HG03025 (cell line): Measurements from ENCODE around the gene NAP1L4.

Experiments
- ATAC-seq: cut with Tn5 transposase; IDR thresholded peaks from one replicate; pipeline ENCODE4 v1.9.1; 2021; ENCODE audit warnings: mild to moderate bottlenecking, moderate library complexity; ENCODE audit not compliant: unreplicated experiment, low FRiP score

NAP1L4 gene

GRCh38 chr11:3011891-3012885, 20.1 kb upstream of the NAP1L4 start:
- ATAC-seq: no peak

DNA sequence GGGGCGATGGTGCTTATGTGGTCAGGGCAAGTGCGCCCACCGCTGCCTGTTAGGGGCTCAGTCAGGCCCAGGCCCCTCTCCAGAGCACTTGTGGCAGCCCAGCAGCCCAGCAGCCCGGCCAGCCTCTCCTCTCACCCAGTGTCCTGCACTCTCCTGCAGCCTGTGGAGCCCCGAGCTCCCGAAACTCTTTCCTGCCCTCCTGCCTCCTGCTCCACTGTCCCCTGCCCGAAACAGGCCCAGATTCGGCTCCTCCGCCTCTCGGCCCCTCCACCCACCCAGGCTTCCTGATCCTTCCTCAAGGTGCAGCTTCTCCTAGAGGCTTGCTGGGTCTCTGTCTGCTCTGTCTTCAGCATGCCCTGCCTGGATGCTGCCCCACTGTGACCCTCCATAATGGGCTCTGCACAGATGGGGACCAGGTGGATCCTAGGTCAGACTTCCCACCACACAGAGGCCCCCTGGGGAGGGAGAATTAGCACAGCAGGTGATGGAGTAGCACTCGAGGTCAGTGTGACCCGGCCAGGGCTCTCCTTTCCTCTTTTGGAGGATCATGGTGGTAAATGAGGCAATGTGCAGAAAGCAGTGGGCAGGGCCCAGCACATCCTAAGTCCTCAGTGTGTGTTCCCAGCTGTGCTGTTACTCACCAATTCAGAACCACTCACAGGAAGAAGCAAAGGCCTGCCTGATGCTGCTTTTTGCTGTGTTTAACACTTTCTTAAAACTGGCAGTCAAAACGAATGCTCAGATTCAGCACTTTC, 18.6 kb upstream of the NAP1L4 start:
- ATAC-seq: no peak

DNA sequence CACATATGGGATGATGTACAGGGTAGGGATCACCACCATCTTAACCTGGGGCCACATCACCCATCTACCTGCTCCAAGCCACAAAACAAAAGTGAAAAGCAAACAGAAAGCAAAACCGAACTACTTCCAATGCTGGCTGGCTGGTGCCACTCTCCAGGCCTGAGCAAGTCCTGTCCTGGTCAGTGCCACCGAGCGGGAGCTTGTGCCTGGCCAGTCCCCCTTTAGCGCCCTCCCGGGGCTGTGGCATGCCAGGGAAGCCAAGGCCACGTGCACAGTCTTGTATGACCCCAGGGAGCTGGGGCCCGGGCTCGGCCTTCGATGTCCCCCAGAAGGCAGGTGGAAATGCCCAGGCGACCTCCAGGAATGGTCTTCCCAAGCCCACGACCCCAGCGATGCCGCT, 17.9 kb upstream of the NAP1L4 start:
- no peak for ATAC-seq

DNA sequence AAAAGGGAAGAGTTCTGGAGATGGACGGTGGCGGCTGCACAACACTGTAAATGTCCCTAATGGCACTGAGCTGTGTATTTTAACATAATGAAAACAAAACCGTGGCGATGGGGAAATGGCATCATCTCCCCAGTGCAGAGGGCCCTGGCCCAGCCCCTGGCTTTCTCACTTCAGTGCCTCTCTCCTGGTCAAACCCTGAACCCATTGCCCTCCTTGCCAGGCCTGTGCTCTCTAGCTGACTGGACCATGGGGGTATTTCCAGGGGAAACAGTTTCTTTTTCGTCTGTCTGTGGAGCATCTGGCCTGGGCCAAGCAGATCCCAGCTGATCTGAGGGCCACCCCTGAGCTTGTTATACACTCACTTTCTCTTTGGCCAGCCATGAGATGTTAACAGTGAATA, 17.4 kb upstream of the NAP1L4 start:
- no peak for ATAC-seq

- no peak for ATAC-seq
These were observed 16.7 kb upstream of the NAP1L4 start for GRCh38 chr11:3008746-3009336.

DNA sequence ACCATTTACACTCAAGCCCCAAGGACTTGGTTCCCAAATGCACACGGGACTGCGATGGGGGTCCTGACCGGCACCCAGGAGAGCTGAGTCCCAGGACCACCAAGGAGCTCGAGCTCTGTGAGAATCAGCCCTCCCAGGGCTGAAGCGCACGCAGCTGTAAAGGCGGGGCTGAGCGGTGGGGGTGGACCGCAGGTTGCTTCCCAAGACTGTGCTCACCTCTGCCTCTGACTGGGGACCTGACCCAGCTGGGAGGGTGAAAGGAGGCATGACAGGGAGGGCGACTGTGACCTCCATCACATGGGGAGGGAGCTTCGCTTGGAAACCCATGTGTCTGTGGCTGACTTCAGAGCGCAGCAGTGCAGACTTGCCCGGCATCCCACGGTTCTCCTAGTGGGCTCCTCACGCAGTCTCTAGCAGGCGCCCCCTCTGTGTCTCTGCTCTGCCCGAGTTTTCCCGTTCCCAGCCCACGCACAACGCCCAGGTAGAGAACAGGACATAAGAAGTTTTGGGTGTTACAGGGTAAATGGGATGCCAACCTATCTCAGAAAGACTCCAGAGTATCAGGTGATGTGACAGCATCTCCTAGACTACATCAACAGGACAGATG, 15.4 kb upstream of the NAP1L4 start:
- ATAC-seq: no peak

- no peak for ATAC-seq
These were observed 14.6 kb upstream of the NAP1L4 start for GRCh38 chr11:3006505-3007260.

DNA sequence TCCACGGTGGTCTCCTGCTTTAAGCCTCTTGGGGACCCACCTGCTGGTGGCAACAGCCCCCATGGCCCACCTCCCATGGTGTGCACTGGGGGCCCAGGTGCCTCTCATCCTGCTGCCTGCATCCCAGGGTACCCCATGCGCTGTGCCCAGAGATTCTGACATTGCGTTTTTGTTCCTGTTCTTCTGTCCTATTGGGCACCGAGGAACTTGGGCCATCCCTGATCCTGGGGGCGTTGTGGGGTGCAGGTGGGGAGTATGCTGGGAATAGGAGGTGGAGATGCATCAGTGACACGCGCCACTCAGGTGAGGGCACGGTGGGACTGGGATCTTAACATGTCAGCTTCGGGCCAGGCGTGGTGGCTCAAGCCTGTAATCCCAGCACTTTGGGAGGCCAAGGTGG, 12.4 kb upstream of the NAP1L4 start:
- no peak for ATAC-seq

GRCh38 chr11:3003396-3004231, 11.5 kb upstream of the NAP1L4 start:
- no peak for ATAC-seq

DNA sequence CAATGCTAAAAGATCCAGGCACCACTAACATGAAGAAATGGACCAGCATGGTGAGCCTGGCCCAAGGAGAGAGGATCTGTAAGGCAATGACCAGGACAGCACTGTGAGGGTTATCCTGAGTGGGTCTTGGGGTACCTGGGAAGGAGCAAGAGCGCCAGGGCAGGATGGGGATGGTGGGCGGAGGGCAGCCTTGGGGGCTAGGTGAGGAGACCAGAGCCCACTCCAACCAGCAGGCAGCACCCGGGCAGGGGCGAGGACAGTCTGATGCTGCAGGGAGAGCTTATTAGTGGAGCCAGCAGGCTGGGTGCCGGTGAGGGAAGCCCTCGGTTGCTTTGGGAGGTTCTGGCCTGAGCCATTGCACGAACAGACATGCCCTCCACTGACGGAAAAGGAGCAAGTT, 10.7 kb upstream of the NAP1L4 start:
- no peak for ATAC-seq

GRCh38 chr11:3002351-3002861, 10.3 kb upstream of the NAP1L4 start:
- ATAC-seq: no peak

- ATAC-seq: no peak
These were observed 9.4 kb upstream of the NAP1L4 start for GRCh38 chr11:3001496-3001895.

GRCh38 chr11:3000032-3000961, 8.2 kb upstream of the NAP1L4 start:
- no peak for ATAC-seq

DNA sequence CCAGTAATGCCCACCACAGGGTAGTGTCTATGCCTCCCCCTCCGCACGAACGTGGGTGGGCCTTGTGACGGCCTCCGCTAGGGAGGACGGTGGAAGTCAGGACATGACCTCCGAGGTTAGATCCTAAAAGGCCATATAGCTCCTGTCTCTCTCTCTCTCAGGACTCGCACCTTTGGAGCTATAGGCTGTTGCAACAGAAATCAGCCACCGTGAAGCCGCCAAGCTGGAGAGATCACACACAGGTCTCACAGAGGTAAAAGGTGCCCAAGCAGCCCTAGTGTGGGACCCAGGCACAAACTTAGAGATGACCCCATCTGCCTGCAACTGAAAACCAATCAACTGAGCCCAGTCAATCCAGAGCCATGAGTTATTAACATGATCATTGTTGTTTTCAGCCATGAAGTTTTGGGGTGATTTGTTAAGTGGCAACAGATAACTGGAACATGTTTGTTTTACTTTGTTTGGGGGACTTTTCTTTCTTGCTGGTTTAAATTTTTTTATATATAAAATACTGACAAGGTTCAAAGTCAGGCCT, 7.4 kb upstream of the NAP1L4 start:
- no peak for ATAC-seq

GRCh38 chr11:2998073-2998850, 6.1 kb upstream of the NAP1L4 start:
- ATAC-seq: no peak

DNA sequence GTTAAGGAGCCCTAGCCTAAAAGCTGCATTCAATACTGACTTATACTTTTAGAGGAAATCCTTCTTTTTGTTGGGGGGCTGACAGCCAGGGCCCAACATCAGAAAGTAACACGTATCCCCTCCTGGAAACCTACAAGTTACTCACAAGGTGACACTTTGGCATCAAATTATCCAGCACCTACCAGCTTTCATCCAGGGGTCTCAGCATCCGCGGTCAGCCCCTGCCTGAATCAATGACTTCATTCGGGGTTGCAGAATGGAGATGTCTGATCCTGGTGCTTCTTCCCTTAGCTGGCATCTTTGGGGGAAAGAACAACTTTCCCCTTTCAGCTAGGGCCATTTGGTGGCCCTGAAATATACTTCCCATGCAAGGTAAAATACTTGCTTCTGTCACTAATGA, 5.3 kb upstream of the NAP1L4 start:
- ATAC-seq: no peak

DNA sequence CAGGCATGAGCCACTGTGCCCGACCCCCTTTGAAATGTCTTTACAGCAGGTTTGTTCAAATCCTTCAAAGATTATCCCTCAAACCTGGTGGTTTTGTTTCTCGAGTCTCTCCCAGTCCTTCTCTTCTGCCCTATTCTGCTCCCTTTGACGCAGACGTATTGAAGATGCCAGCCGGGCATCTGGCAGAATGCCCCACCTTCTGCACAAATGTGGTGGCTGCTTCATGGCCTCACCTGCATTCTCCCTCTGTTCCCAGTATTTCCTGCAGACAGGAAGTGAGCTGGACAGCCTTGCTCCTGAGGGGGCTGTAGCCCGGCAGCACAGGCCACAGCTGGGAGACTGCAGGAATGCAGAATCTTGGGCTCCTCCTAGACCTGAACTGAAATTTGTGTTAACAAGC, 4.8 kb upstream of the NAP1L4 start:
- ATAC-seq: no peak
